ENCODE data around the gene PHF13. TPM values are rescaled to one million over a fixed set of nuclear protein-coding genes. Genes with fewer than 3 reads are reported as not detected.

PHF13 gene
- total and polyA plus RNA-seq, 2 of the 4 experiments (the other 2 are of a cell fraction), result 7.3 to 9.8 TPM

GRCh38 chr1:6596886-6597776 lies 16.4 kb upstream of the PHF13 start (continued):
- no peak for TF ChIP-seq BHLHE40 (IDR thresholded peaks at IDR 0.05; ENCODE audit: low read depth, low read length)

- Histone ChIP-seq H3K9ac (ENCODE audit: low read depth, low read length) (no peak overlapping the region), H2AFZ (replicated peaks; ENCODE audit: low read length, poor library complexity) (peak overlapping the region; percentile 43), H2BK120ac (ENCODE audit: low read depth, low read length) (no peak overlapping the region), H3K14ac (replicated peaks; ENCODE audit: low read depth, low read length) (no peak overlapping the region), H3K56ac (ENCODE audit: extremely low read depth, insufficient read depth, low read length) (no peak overlapping the region), H4K8ac (ENCODE audit: low read depth in 2 of 2, low read length in 2 of 2) (no peak overlapping the region), H3K23ac (ENCODE audit: low read depth, low read length) (no peak overlapping the region), H2AK9ac (replicated peaks; ENCODE audit: low read depth, low read length, poor library complexity) (peak overlapping the region; percentile 30), H3K4me1 (ENCODE audit: control insufficient read depth, insufficient read depth, low read length) (peaks cover 4% of the 10 kb centered on the region), H3K18ac (ENCODE audit: low read depth, low read length) (no peak overlapping the region), H4K91ac (ENCODE audit: insufficient read depth, low read depth, low read length) (no peak overlapping the region), H2BK15ac (ENCODE audit: low read depth, low read length) (no peak overlapping the region), H2BK20ac (ENCODE audit: low read depth, low read length) (no peak overlapping the region), H4K20me1 (ENCODE audit: insufficient read depth, low read length) (peaks cover 88% of the 10 kb centered on the region), H3K27me3 (ENCODE audit: control insufficient read depth, insufficient read depth, low read length) (no peaks in the 10 kb centered on the region), H3K36me3 (ENCODE audit: control insufficient read depth, insufficient read depth, low read length) (peaks cover 57% of the 10 kb centered on the region), H3K9me3 (ENCODE audit: control insufficient read depth, insufficient read depth, low read length) (no peaks in the 10 kb centered on the region), H2BK5ac (ENCODE audit: low read depth, low read length, poor library complexity, severe bottlenecking) (no peak overlapping the region), H3K27ac (ENCODE audit: insufficient read depth, low read length) (no peak overlapping the region), H3K4me2 (ENCODE audit: low read depth, low read length) (no peak overlapping the region), H4K5ac (ENCODE audit: low read depth, low read length) (no peak overlapping the region), H3K4me3 (ENCODE audit: insufficient read depth, low read depth, low read length) (no peak overlapping the region), H3K4ac (ENCODE audit: low read depth, low read length) (no peak overlapping the region), H2AK5ac (ENCODE audit: low read depth, low read length) (no peak overlapping the region), H3K79me1 (ENCODE audit: low read depth in 1 of 2, low read length in 2 of 2) (peaks cover 13 to 80% of the 10 kb centered on the region in 2 experiments), H3K9me1 (ENCODE audit: insufficient read depth, low read length) (peaks cover 10% of the 10 kb centered on the region)
- intact Hi-C loops (cut with micrococcal nuclease) (no loop called here), in situ Hi-C loops (cut with MboI; ENCODE audit: low sequenced_read_pairs) (no loop called here), dilution Hi-C loops (cut with HindIII; ENCODE audit: low sequenced_read_pairs, unreplicated experiment) (no loop called here)
- ChIA-PET CTCF (no interaction called here), POLR2A (ENCODE audit: unreplicated experiment) (no interaction called here)
- DNase-seq, result no peak
- WGBS, 2 experiments (ENCODE audit: extremely low coverage in 2 of 2, insufficient read length in 1 of 2), result 91% methylated on average over 4 of the region's 6 CpGs; no CpG with 5 or more reads in 1 of the 2 experiments
- no peak for ATAC-seq (ENCODE audit: low read depth)
- BruUV-seq (replicated peaks), result no TSS peak
- no peak for TF ChIP-seq ELK1 (IDR thresholded peaks at IDR 0.05; ENCODE audit: borderline replicate concordance, low read depth, low read length)
- no peak for TF ChIP-seq MAZ (IDR thresholded peaks at IDR 0.05; ENCODE audit: borderline replicate concordance, low read depth, low read length)
- TF ChIP-seq NFE2L2 (IDR thresholded peaks at IDR 0.05; ENCODE audit: low read depth, low read length), result no peak
- no peak for TF ChIP-seq USF2 (IDR thresholded peaks at IDR 0.05; ENCODE audit: low read depth, low read length)
- no peak for TF ChIP-seq RCOR1 (IDR thresholded peaks at IDR 0.05; ENCODE audit: insufficient replicate concordance, low read length)
- no peak for TF ChIP-seq RFX5 (IDR thresholded peaks at IDR 0.05; ENCODE audit: low read depth, low read length)
- no peak for TF ChIP-seq BHLHE40 (IDR thresholded peaks at IDR 0.05; ENCODE audit: low read depth, low read length)
- no peak for TF ChIP-seq FOS (IDR thresholded peaks at IDR 0.05; ENCODE audit: low read depth, low read length)
- TF ChIP-seq CEBPB (IDR thresholded peaks at IDR 0.05; ENCODE audit: low read depth, low read length), result no peak
- TF ChIP-seq POLR2A (IDR thresholded peaks at IDR 0.05; ENCODE audit: low read depth, low read length), result no peak
- TF ChIP-seq MXI1 (IDR thresholded peaks at IDR 0.05; ENCODE audit: borderline replicate concordance, low read depth, low read length), result no peak
- TF ChIP-seq SMC3 (IDR thresholded peaks at IDR 0.05; ENCODE audit: low read depth, low read length), result no peak
- TF ChIP-seq RAD21 (IDR thresholded peaks at IDR 0.05; ENCODE audit: low read length), result no peak
- no peak for TF ChIP-seq MAFK (IDR thresholded peaks at IDR 0.05; ENCODE audit: low read depth, low read length)
- TF ChIP-seq CHD1 (IDR thresholded peaks at IDR 0.05; ENCODE audit: low read depth, low read length), result no peak
These were observed 15.8 kb upstream of the PHF13 start for GRCh38 chr1:6597777-6598131.
